Endothelial cell (in vitro differentiated cells): ENCODE measurements around the gene ZFHX2. TPM values are rescaled to one million over a fixed set of nuclear protein-coding genes. Genes with fewer than 3 reads are reported as not detected.

Experiments
- DNase-seq: peaks from one replicate; pipeline ENCODE4 v3.0.0; 2021; ENCODE audit warnings: low spot score
- H3K27ac Mint-ChIP-seq: one replicate; pipeline ENCODE4 v1.8.0; 2021; ENCODE audit warnings: mixed read lengths, inconsistent platforms; ENCODE audit not compliant: unreplicated experiment
- H3K27me3 Mint-ChIP-seq: one replicate; pipeline ENCODE4 v1.8.0; 2021; ENCODE audit warnings: mild to moderate bottlenecking, moderate library complexity, mixed read lengths, inconsistent platforms; ENCODE audit not compliant: unreplicated experiment
- H3K36me3 Mint-ChIP-seq: one replicate; pipeline ENCODE4 v1.8.0; 2021; ENCODE audit warnings: mild to moderate bottlenecking, low read depth, mixed read lengths, inconsistent platforms; ENCODE audit not compliant: unreplicated experiment
- H3K4me1 Mint-ChIP-seq: one replicate; pipeline ENCODE4 v1.8.0; 2021; ENCODE audit warnings: mild to moderate bottlenecking, mixed read lengths, inconsistent platforms; ENCODE audit not compliant: unreplicated experiment
- H3K4me3 Mint-ChIP-seq: one replicate; pipeline ENCODE4 v1.8.0; 2021; ENCODE audit warnings: mild to moderate bottlenecking, mixed read lengths, inconsistent platforms; ENCODE audit not compliant: unreplicated experiment
- H3K9me3 Mint-ChIP-seq: one replicate; pipeline ENCODE4 v1.8.0; 2021; ENCODE audit warnings: mixed read lengths, inconsistent platforms; ENCODE audit not compliant: unreplicated experiment
- total RNA-seq: library from RNA; stranded (reverse); fragmentation: NEBNext Ultra II Directional; extraction: Animal tissue kit (Norgen Biotek cat#: 25700); gene quantifications from one replicate; pipeline ENCODE4 v1.2.1, GENCODE V29; 2021; ENCODE audit not compliant: unreplicated experiment
- TF ChIP-seq, protein P1 (sequence below): fragments of 200-600 bp; sonication (generic); IDR thresholded peaks from one replicate; pipeline ENCODE4 v1.5.0; 2021; ENCODE audit warnings: antibody characterized with exemption; ENCODE audit not compliant: unreplicated experiment

Gene ZFHX2
- total RNA-seq, 1 donor from 2014 or later: 12.7 TPM

GRCh38 chr14:23568021-23568599, 16.5 kb upstream of the ZFHX2 start:
- Mint-ChIP-seq H3K4me1 (peaks cover 43% of the 10 kb centered on the region), H3K27me3 (peaks cover 21% of the 10 kb centered on the region), H3K4me3 (peak overlapping the region; percentile 97), H3K36me3 (peaks cover 16% of the 10 kb centered on the region), H3K27ac (peak overlapping the region; percentile 31), H3K9me3 (no peaks in the 10 kb centered on the region)
- no peak for DNase-seq
- TF ChIP-seq, protein P1, sequence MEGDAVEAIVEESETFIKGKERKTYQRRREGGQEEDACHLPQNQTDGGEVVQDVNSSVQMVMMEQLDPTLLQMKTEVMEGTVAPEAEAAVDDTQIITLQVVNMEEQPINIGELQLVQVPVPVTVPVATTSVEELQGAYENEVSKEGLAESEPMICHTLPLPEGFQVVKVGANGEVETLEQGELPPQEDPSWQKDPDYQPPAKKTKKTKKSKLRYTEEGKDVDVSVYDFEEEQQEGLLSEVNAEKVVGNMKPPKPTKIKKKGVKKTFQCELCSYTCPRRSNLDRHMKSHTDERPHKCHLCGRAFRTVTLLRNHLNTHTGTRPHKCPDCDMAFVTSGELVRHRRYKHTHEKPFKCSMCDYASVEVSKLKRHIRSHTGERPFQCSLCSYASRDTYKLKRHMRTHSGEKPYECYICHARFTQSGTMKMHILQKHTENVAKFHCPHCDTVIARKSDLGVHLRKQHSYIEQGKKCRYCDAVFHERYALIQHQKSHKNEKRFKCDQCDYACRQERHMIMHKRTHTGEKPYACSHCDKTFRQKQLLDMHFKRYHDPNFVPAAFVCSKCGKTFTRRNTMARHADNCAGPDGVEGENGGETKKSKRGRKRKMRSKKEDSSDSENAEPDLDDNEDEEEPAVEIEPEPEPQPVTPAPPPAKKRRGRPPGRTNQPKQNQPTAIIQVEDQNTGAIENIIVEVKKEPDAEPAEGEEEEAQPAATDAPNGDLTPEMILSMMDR: no peak

GRCh38 chr14:23567186-23568020, 15.8 kb upstream of the ZFHX2 start, which contains the start of gene AP1G2:
TSS of gene AP1G2 (minus strand) at chr14:23567791. CDS start at chr14:23567314, 477 bp downstream.
- TF ChIP-seq, protein P1: no peak
- peak within 1 kb of the TSS; percentile 97 for H3K4me3 Mint-ChIP-seq
- DNase-seq: peak; percentile 84
- H3K27ac Mint-ChIP-seq: peak within 1 kb of the TSS; percentile 83
- H3K9me3 Mint-ChIP-seq: no peaks in the 10 kb centered on the region
- H3K36me3 Mint-ChIP-seq: peaks cover 19% of the 10 kb centered on the region
- peaks cover 18% of the 10 kb centered on the region for H3K27me3 Mint-ChIP-seq
- H3K4me1 Mint-ChIP-seq: peaks cover 36% of the 10 kb centered on the region

DNA sequence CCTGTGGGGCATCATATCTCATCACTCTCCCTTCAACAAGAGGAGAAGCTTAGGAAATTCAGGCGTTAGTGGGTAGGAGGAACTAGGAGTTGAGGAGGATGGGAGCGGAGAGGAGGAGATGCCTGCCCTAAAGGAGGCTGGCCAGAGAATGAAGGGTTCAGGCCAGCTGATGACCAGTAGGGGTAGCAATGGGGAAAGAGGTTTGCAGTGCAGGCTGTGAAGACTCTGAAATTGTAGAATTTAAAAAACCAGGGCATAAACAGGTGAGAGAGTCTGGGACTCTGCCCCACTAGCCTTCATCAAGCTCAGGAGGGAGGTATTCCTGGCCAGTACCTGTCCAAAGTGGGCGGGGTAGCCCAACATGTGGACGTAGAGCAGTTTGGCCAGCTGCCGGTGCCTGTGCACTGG, 15.2 kb upstream of the ZFHX2 start:
- peaks cover 20% of the 10 kb centered on the region for H3K36me3 Mint-ChIP-seq
- H3K4me1 Mint-ChIP-seq: peaks cover 30% of the 10 kb centered on the region
- no peak for DNase-seq
- no peaks in the 10 kb centered on the region for H3K9me3 Mint-ChIP-seq
- H3K4me3 Mint-ChIP-seq: peak overlapping the region; percentile 97
- TF ChIP-seq, protein P1: no peak
- peaks cover 18% of the 10 kb centered on the region for H3K27me3 Mint-ChIP-seq
- no peak overlapping the region for H3K27ac Mint-ChIP-seq

DNA sequence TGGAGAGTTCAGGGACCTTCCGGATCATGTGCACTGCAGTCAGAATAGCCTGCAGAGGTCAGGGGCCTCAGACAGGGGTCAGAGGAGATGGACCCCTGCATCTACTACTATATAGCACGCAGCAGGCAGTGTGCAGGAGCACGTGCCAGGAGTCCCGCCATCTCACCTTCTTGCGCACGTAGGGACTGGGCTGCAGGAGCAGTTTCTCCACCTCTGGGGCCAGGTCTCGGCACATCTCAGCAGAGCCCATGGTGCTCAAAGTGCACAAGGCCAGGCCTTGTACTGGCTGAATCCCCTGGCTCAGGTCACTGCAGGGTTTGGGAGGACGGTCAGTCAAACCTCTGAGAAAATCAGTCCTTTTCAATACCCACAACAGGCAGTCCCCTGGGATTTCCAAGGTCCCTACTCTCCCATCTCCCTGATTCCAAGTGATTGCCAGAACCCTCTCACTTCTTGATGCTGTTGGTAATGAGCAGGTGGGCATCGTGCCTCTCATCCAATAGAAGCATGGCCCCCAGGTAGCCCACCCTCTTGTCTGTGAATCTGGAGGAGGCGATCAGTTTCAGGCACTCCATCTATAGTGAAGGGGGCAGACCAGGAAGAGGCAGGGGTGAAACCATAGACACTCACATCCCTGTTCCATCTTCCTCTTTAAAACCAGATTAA, 14.7 kb upstream of the ZFHX2 start:
- peaks cover 27% of the 10 kb centered on the region for H3K4me1 Mint-ChIP-seq
- H3K27me3 Mint-ChIP-seq: peaks cover 14% of the 10 kb centered on the region
- H3K27ac Mint-ChIP-seq: no peak overlapping the region
- TF ChIP-seq, protein P1: no peak
- no peak for DNase-seq
- peak overlapping the region; percentile 97 for H3K4me3 Mint-ChIP-seq
- peaks cover 24% of the 10 kb centered on the region for H3K36me3 Mint-ChIP-seq
- no peaks in the 10 kb centered on the region for H3K9me3 Mint-ChIP-seq
